MCF 10A (cell line): ENCODE results near the gene MED26. TPM values are rescaled to one million over a fixed set of nuclear protein-coding genes. Genes with fewer than 3 reads are reported as not detected.
A peak's percentile ranks its signal among the peaks of the same experiment; 100 is the strongest.

ENCODE experiments used
- BruUV-seq: library from RNA; stranded (reverse); fragments of 400-500 nt; replicated peaks from 2 replicates; lab custom pipeline; 2021; lab: Mats Ljungman, UMichigan
- CTCF ChIA-PET: fragments of 300-600 bp; sonication (Branson Sonifier 250); formaldehyde crosslinking; extraction: SDS; loops from one replicate; lab custom pipeline; 2021; ENCODE audit warnings: antibody characterized with exemption, inconsistent platforms; lab: Yijun Ruan, JAX
- POLR2A ChIA-PET: fragments of 300-600, 350-650 bp; sonication (Branson Sonifier 250); formaldehyde crosslinking; extraction: SDS; loops from one replicate; lab custom pipeline; 2020; ENCODE audit warnings: antibody characterized with exemption, inconsistent platforms; lab: Yijun Ruan, JAX
- DNase-seq: peaks from one replicate; pipeline ENCODE4 v3.0.0-alpha.2; 2018; ENCODE audit not compliant: unreplicated experiment
- H3K27ac Mint-ChIP-seq: one replicate; pipeline ENCODE4 v1.8.0; 2022; ENCODE audit warnings: mild to moderate bottlenecking, low read depth, mixed read lengths; ENCODE audit not compliant: unreplicated experiment
- H3K27me3 Mint-ChIP-seq: one replicate; pipeline ENCODE4 v1.8.0; 2022; ENCODE audit warnings: mixed read lengths; ENCODE audit not compliant: insufficient read depth, unreplicated experiment
- H3K36me3 Mint-ChIP-seq: one replicate; pipeline ENCODE4 v1.8.0; 2022; ENCODE audit warnings: mild to moderate bottlenecking, moderate library complexity, mixed read lengths; ENCODE audit not compliant: insufficient read depth, unreplicated experiment
- H3K4me1 Mint-ChIP-seq: one replicate; pipeline ENCODE4 v1.8.0; 2022; ENCODE audit warnings: mixed read lengths; ENCODE audit not compliant: insufficient read depth, unreplicated experiment
- H3K4me3 Mint-ChIP-seq: one replicate; pipeline ENCODE4 v1.8.0; 2022; ENCODE audit warnings: mild to moderate bottlenecking, moderate library complexity, mixed read lengths; ENCODE audit not compliant: unreplicated experiment
- H3K9me3 Mint-ChIP-seq: one replicate; pipeline ENCODE4 v1.8.0; 2022; ENCODE audit warnings: mixed read lengths; ENCODE audit not compliant: unreplicated experiment
- intact Hi-C: fragments of 100-400 bp; cut with micrococcal nuclease; formaldehyde crosslinking; loops from 2 replicates; pipeline ENCODE4 v1.14.1; 2022
- total RNA-seq: library from RNA; stranded (reverse); gene quantifications from 2 replicates; pipeline ENCODE4 v1.2.3, GENCODE V29; 2022
- TF ChIP-seq, protein P1 (sequence below): fragments of 200-600 bp; IDR thresholded peaks from one replicate; pipeline ENCODE4 v1.8.0; 2022; ENCODE audit warnings: antibody characterized with exemption, mild to moderate bottlenecking; ENCODE audit not compliant: unreplicated experiment

Gene MED26
- total RNA-seq, 1 experiment from 2014 or later: 12.9 TPM

DNA sequence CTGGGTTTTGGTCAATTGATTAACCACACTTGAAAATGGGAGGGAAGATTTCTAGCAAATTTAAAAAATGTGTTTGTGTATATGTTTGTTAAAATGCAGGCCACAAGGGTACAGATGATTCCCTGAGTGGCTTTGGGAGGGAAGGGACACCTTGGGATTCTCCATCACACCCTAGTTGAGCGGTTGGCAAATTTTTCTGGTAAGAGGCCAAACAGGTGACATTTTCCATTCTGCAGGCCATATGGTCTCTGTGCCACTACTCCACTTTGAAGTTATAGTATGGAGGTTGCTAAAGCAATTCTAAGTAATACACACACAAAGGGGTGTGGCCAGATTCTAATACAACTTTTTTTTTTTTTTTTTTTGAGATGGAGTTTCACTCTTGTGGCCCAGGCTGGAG, 12.9 kb upstream of the MED26 start:
- no peak for DNase-seq
- H3K36me3 Mint-ChIP-seq: peaks cover 81% of the 10 kb centered on the region
- ChIA-PET CTCF (no interaction called here), POLR2A (interaction anchor here (0.6 to 1.8 kb wide), 4 partner anchors 12 to 93 kb away, joined by 3 to 4 read pairs (median 3); partner anchors contain the start of genes SMIM7 and TMEM38A)
- no peak overlapping the region for H3K4me3 Mint-ChIP-seq
- H3K27me3 Mint-ChIP-seq: no peaks in the 10 kb centered on the region
- H3K4me1 Mint-ChIP-seq: no peaks in the 10 kb centered on the region
- intact Hi-C loops: no loop called here
- H3K9me3 Mint-ChIP-seq: no peaks in the 10 kb centered on the region
- TF ChIP-seq, protein P1, sequence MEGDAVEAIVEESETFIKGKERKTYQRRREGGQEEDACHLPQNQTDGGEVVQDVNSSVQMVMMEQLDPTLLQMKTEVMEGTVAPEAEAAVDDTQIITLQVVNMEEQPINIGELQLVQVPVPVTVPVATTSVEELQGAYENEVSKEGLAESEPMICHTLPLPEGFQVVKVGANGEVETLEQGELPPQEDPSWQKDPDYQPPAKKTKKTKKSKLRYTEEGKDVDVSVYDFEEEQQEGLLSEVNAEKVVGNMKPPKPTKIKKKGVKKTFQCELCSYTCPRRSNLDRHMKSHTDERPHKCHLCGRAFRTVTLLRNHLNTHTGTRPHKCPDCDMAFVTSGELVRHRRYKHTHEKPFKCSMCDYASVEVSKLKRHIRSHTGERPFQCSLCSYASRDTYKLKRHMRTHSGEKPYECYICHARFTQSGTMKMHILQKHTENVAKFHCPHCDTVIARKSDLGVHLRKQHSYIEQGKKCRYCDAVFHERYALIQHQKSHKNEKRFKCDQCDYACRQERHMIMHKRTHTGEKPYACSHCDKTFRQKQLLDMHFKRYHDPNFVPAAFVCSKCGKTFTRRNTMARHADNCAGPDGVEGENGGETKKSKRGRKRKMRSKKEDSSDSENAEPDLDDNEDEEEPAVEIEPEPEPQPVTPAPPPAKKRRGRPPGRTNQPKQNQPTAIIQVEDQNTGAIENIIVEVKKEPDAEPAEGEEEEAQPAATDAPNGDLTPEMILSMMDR: no peak
- BruUV-seq: no TSS peak
- H3K27ac Mint-ChIP-seq: no peak overlapping the region

DNA sequence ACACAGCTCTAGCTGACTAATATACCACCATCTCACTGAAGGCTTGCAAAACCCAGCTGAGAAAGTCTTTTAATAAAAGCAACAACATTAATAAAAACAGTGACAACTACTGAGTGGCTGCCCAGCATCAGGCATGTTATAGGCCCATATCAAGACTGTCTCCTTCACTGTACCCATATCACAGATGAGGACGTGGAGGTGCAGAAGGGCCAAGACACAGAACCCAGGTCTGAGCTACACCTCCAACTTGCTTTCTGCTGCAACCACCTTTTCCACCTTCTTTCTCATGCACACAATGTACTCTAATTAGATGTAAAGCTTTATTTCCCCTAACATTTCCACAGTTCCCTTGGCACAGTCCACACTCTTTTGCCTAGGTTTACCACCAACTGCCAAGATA, 10.7 kb upstream of the MED26 start:
- Mint-ChIP-seq H3K27me3 (no peaks in the 10 kb centered on the region), H3K4me3 (no peak overlapping the region), H3K36me3 (peaks cover 72% of the 10 kb centered on the region), H3K4me1 (no peaks in the 10 kb centered on the region), H3K27ac (peak overlapping the region; percentile 42), H3K9me3 (no peaks in the 10 kb centered on the region)
- no peak for DNase-seq
- POLR2A ChIA-PET: interaction anchor here (1.2 to 3.6 kb wide), 2 partner anchors 11 to 66 kb away, joined by 3 to 19 read pairs; partner anchors contain the start of genes MED26 and SLC35E1
- CTCF ChIA-PET: interaction anchor here (1.5 kb wide), 1 partner anchor 9 kb away, joined by 4 read pairs; no protein-coding TSS in a partner anchor
- intact Hi-C loops: no loop called here
- BruUV-seq: no TSS peak
- TF ChIP-seq, protein P1: no peak

DNA sequence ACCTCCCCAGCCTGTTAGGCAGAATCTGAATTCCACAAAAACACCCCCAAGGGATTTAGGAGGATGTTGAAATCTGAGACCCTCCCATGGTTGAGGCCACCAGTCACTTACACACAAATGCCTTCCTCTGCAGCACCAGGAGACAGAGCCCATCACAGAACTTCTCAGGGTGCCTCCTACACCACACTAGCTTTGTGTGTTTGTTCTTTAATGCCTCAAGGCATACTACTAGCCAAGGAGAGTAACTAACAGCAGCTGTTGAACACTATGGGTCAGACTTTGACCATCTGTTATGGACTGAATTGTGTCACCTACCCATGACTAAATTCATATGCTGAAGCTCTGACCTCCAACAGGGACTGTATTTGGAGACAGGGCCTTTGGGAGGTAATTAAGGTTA, 9.5 kb upstream of the MED26 start:
- intact Hi-C loops: no loop called here
- TF ChIP-seq, protein P1: no peak
- DNase-seq: no peak
- Mint-ChIP-seq H3K4me1 (no peaks in the 10 kb centered on the region), H3K9me3 (no peaks in the 10 kb centered on the region), H3K27me3 (no peaks in the 10 kb centered on the region), H3K27ac (no peak overlapping the region), H3K4me3 (no peak overlapping the region), H3K36me3 (peaks cover 64% of the 10 kb centered on the region)
- no TSS peak for BruUV-seq
- CTCF ChIA-PET: interaction anchor here (0.6 to 1.5 kb wide), 2 partner anchors 8 to 314 kb away, joined by 3 to 4 read pairs; no protein-coding TSS in a partner anchor
- POLR2A ChIA-PET: interaction anchor here (0.9 to 3.6 kb wide), 3 partner anchors 9 to 25 kb away, joined by 3 to 19 read pairs (median 6); partner anchors contain the start of gene MED26

DNA sequence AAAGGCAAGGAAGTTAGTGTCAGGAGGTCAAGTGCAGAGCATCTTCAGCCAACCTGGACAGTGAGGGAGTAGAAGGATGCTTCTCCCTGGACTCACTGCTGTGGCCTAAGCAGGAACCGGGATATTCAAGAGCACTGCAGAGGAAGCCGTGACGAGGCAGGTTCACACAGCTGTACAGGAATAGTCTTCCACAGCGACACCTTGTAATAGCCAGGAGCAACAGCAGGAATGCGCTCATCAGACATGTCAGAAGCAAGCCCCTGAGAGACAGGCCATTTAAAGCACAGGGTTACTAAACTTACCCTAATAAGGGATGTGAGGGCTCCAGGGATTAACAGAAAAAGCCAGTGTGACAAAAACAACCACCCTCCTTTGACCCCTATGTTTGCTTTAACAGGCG, 3.5 kb upstream of the MED26 start:
- no TSS peak for BruUV-seq
- TF ChIP-seq, protein P1: no peak
- Mint-ChIP-seq H3K27ac (no peak overlapping the region), H3K9me3 (no peaks in the 10 kb centered on the region), H3K27me3 (no peaks in the 10 kb centered on the region), H3K4me1 (peaks cover 6% of the 10 kb centered on the region), H3K36me3 (peaks cover 31% of the 10 kb centered on the region), H3K4me3 (no peak overlapping the region)
- CTCF ChIA-PET: no interaction called here
- POLR2A ChIA-PET: no interaction called here
- no peak for DNase-seq
- intact Hi-C loops: no loop called here
